Stomach (tissue), 9 donors: Measurements from ENCODE around the gene OAS3. TPM values are rescaled to one million over a fixed set of nuclear protein-coding genes. Genes with fewer than 3 reads are reported as not detected.
A peak's percentile ranks its signal among the peaks of the same experiment; 100 is the strongest.

ENCODE experiments used
- DNase-seq, 2 donors: peaks; one replicate each; pipeline versions ENCODE4 v3.0.0 to v3.0.0-alpha.2; 2013 to 2019
- H3K27ac ChIP-seq, 5 donors: fragments of 200-600 bp in 4 of 5; sonication (generic) in 4 of 5; one replicate each; pipeline ENCODE4 v1.5.1; 2013 to 2019; ENCODE audit warnings: mild to moderate bottlenecking in 1 of 5, moderate library complexity in 1 of 5
- H3K27me3 ChIP-seq, 3 donors: fragments of 200-600 bp; sonication (generic); one replicate each; pipeline ENCODE4 v1.5.1; 2017 to 2019; ENCODE audit warnings: mixed run types in 1 of 3
- H3K36me3 ChIP-seq, 4 donors: fragments of 200-600 bp; sonication (generic); 1 replicate in 3 of 4; 2 replicates in 1 of 4; pipeline ENCODE4 v1.5.1; 2016 to 2019
- H3K4me1 ChIP-seq, 4 donors: fragments of 200-600 bp; sonication (generic); one replicate each; pipeline ENCODE4 v1.5.1; 2016 to 2019
- H3K4me3 ChIP-seq, 4 donors: fragments of 200-600 bp; sonication (generic) in 3 of 4; one replicate each; pipeline ENCODE4 v1.5.1; 2016 to 2019; ENCODE audit warnings: mild to moderate bottlenecking in 1 of 4
- H3K9me3 ChIP-seq, 4 donors: fragments of 200-600 bp; sonication (generic); one replicate each; pipeline ENCODE4 v1.5.1; 2016 to 2019
- EP300 ChIP-seq: sonication (generic); formaldehyde crosslinking; IDR thresholded peaks from one replicate; pipeline ENCODE4 v1.6.1; 2017; ENCODE audit warnings: antibody characterized with exemption
- POLR2A ChIP-seq, 4 donors: fragments of 450-650 bp; IDR thresholded peaks; one replicate each; pipeline ENCODE4 v1.6.1; 2016; ENCODE audit warnings: antibody characterized with exemption in 4 of 4, control low read depth in 2 of 4, mild to moderate bottlenecking in 1 of 4, moderate library complexity in 1 of 4
- POLR2AphosphoS5 ChIP-seq, 3 donors: sonication (generic); formaldehyde crosslinking; IDR thresholded peaks; one replicate each; pipeline ENCODE4 v1.6.1; 2016; ENCODE audit warnings: antibody characterized with exemption in 3 of 3
- WGBS, 5 donors: extraction: QIAGEN DNeasy Blood & Tissue Kit in 3 of 5; methylation state at CpG; one replicate each; pipeline versions ENCODE4 v1.1.5 to v1.1.7; 2013 to 2018; 5-methylcytosine and 5-hydroxymethylcytosine counted together
- intact Hi-C: fragments of 100-400 bp; cut with DNase I; formaldehyde crosslinking; loops from one replicate; pipeline ENCODE4 v1.15.1; 2023; ENCODE audit warnings: low total_unique reads
- polyA plus RNA-seq, 3 donors: library from polyadenylated mRNA; stranded (reverse); fragments of 200-250 nt; gene quantifications; one replicate each; pipeline ENCODE4 v1.2.3, GENCODE V29; 2013
- total RNA-seq, 5 donors: library from RNA; depleted of rRNA; stranded (reverse); fragments of >200 nt; gene quantifications; one replicate each; pipeline versions ENCODE4 v1.1.0 to v1.2.3, GENCODE V29; 2014 to 2016
- TF ChIP-seq, protein P1 (sequence below), 7 experiments: fragments of 450-650 bp in 4 of 7; fragments of 200-600 bp in 3 of 7; sonication (generic) in 3 of 7; IDR thresholded peaks; one replicate each; pipeline ENCODE4 v1.5.1; 2016 to 2019; ENCODE audit warnings: antibody characterized with exemption in 7 of 7, control low read depth in 2 of 7, mild to moderate bottlenecking in 1 of 7
- donor health status: healthy with polysubstance abuse.
- donor health status: Bipolar disorder and iron deficiency.
- donor health status: healthy.

OAS3 gene
- total and polyA plus RNA-seq, 8 donors = 5.7 to 208 (median 9.8) TPM

- 63 to 77% (median 74%) methylated on average over 2 of the region's 2 CpGs for WGBS, 5 donors
- no peak overlapping the region for H3K4me3 ChIP-seq
- no peaks in the 10 kb centered on the region for H3K36me3 ChIP-seq
Measured at GRCh38 chr12:112933129-112933505, 5.2 kb upstream of the OAS3 start.

DNA sequence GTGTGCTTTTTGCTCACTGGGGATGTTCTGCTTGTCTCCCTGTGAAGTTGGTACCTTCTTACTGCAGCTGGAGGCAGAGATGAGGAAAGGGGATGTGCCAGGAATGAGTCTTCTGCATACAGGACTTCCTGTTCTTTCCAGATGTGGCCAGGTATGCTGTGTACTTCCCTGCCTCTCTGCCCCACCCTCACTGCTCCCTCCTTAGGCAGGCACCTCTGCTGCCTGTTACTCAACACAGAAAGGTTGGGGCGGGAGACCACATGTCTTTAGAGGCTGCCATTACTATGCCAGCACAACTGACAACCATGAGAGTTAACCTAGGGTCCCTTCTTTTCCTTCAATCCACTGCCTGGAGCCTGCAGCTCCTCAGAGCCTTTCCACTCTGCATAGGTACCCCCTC is 2.0 kb upstream of the OAS3 start:
- Histone ChIP-seq H3K4me3 (no peak overlapping the region), H3K27me3 (no peaks in the 10 kb centered on the region), H3K4me1 (peaks cover 8 to 29% (median 26%) of the 10 kb centered on the region in 4 donors), H3K9me3 (no peaks in the 10 kb centered on the region), H3K27ac (peak overlapping the region in 1 of 5 donors; percentile 92), H3K36me3 (no peaks in the 10 kb centered on the region)
- no peak for DNase-seq
- 72 to 82% (median 73%) methylated on average over 1 of the region's 1 CpG for WGBS, 5 donors
- intact Hi-C loops = no loop called here
- TF ChIP-seq, protein P1, sequence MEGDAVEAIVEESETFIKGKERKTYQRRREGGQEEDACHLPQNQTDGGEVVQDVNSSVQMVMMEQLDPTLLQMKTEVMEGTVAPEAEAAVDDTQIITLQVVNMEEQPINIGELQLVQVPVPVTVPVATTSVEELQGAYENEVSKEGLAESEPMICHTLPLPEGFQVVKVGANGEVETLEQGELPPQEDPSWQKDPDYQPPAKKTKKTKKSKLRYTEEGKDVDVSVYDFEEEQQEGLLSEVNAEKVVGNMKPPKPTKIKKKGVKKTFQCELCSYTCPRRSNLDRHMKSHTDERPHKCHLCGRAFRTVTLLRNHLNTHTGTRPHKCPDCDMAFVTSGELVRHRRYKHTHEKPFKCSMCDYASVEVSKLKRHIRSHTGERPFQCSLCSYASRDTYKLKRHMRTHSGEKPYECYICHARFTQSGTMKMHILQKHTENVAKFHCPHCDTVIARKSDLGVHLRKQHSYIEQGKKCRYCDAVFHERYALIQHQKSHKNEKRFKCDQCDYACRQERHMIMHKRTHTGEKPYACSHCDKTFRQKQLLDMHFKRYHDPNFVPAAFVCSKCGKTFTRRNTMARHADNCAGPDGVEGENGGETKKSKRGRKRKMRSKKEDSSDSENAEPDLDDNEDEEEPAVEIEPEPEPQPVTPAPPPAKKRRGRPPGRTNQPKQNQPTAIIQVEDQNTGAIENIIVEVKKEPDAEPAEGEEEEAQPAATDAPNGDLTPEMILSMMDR (IDR thresholded peaks at IDR 0.05) = no peak
- no peak for TF ChIP-seq EP300
- TF ChIP-seq POLR2A (IDR thresholded peaks at IDR 0.05) = no peak
- no peak for TF ChIP-seq POLR2AphosphoS5 (IDR thresholded peaks at IDR 0.05)

More at GRCh38 chr12:112933129-112933505, 5.2 kb upstream of the OAS3 start:
- Histone ChIP-seq H3K4me1 (peaks cover 0 to 9% (median 4%) of the 10 kb centered on the region in 4 donors), H3K9me3 (no peaks in the 10 kb centered on the region), H3K27ac (no peak overlapping the region), H3K27me3 (no peaks in the 10 kb centered on the region)
- TF ChIP-seq EP300 (no peak), POLR2AphosphoS5 (IDR thresholded peaks at IDR 0.05) (no peak), POLR2A (IDR thresholded peaks at IDR 0.05) (no peak)
- TF ChIP-seq, protein P1 (IDR thresholded peaks at IDR 0.05) = no peak
- no peak for DNase-seq
- intact Hi-C loops = no loop called here

DNA sequence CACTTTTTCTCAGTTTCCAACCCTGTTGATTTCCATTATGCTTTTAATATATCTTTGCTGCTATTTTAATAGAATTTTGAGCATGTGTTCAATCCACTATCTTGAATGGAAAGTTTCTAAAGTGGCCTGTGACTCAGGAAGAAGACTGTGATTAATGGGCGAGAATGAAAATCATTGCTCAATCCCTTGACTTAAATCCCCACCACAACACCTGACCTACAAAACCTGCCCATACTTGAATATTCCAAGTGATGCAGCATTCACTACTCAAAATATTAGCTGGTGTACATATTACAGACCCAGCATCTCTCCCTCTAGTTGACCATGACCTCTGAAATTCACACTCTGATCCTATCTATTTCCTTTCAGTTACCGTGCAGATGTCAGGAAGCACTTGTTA is 1.3 kb upstream of the OAS3 start:
- WGBS, 5 donors = 30 to 59% (median 45%) methylated on average over 2 of the region's 2 CpGs

DNA sequence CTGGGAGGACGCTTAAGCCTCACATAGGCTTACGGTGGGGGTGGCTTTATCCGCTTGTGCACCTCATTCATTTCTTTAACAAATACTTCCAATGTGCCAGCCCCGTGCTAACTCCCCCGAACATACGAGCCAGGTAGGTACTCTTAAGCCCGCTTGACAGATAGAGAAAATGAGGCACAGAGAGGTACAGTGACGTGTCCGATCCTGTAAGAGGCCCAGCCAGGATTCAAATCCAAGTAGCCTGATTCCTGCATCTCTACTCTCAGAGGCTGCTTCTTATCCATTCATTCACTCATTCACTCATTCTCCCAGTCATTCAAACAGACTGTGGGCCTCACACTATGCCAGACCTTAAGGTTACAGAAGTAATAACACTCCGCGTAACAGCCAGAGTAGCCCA is 477 bp downstream of the OAS3 start:
- 13 to 19% (median 14%) methylated on average over 6 to 11 of the region's 11 CpGs for WGBS, 5 donors
- Histone ChIP-seq H3K36me3 (peaks cover 0 to 19% (median 7%) of the 10 kb centered on the region in 4 donors), H3K4me3 (peak overlapping the region; percentile 67 to 76 (median 72)), H3K4me1 (peaks cover 8 to 23% (median 21%) of the 10 kb centered on the region in 4 donors), H3K27ac (peak overlapping the region; percentile 83 to 93 (median 86)), H3K9me3 (no peaks in the 10 kb centered on the region), H3K27me3 (no peaks in the 10 kb centered on the region)
- TF ChIP-seq, protein P1 (IDR thresholded peaks at IDR 0.05) = no peak
- TF ChIP-seq POLR2A (IDR thresholded peaks at IDR 0.05) (no peak), POLR2AphosphoS5 (IDR thresholded peaks at IDR 0.05) (no peak), EP300 (no peak)
- intact Hi-C loops = no loop called here
- no peak for DNase-seq

More for the DNA sequence above, 1.3 kb upstream of the OAS3 start:
- intact Hi-C loops = no loop called here
- Histone ChIP-seq H3K9me3 (no peaks in the 10 kb centered on the region), H3K4me1 (peaks cover 8 to 29% (median 26%) of the 10 kb centered on the region in 4 donors), H3K27me3 (no peaks in the 10 kb centered on the region), H3K4me3 (no peak overlapping the region), H3K27ac (peak overlapping the region in 4 of 5 donors; percentile 66 to 92 (median 86)), H3K36me3 (peaks cover 0 to 6% (median 2%) of the 10 kb centered on the region in 4 donors)
- no peak for TF ChIP-seq EP300
- TF ChIP-seq POLR2A (IDR thresholded peaks at IDR 0.05) = no peak
- TF ChIP-seq, protein P1 (IDR thresholded peaks at IDR 0.05) = no peak
- TF ChIP-seq POLR2AphosphoS5 (IDR thresholded peaks at IDR 0.05) = no peak
- DNase-seq = no peak
